RWPE1 (cell line): ENCODE results near the gene MYL10.

ENCODE experiments used
- CTCF ChIA-PET: fragments of 350-600 bp; sonication (Branson Sonifier 250); formaldehyde crosslinking; extraction: SDS; loops from one replicate; lab custom pipeline; 2021; lab: Yijun Ruan, JAX
- POLR2A ChIA-PET: fragments of 400-600 bp; formaldehyde crosslinking; extraction: SDS; loops from one replicate; lab custom pipeline; 2020; ENCODE audit warnings: antibody characterized with exemption; ENCODE audit not compliant: low non-redundant PET; lab: Yijun Ruan, JAX
- DNase-seq: peaks from one replicate; pipeline ENCODE4 v3.0.0; 2012; ENCODE audit warnings: low spot score
- H3K27ac ChIP-seq: fragments of 450-650 bp; 2 replicates; pipeline ENCODE4 v1.5.1; 2017
- TF ChIP-seq, protein P1 (sequence below): fragments of 450-650 bp; conservative IDR thresholded peaks from 2 replicates; pipeline ENCODE4 v1.5.1; 2017; ENCODE audit warnings: low read depth, mild to moderate bottlenecking

The MYL10 gene

DNA sequence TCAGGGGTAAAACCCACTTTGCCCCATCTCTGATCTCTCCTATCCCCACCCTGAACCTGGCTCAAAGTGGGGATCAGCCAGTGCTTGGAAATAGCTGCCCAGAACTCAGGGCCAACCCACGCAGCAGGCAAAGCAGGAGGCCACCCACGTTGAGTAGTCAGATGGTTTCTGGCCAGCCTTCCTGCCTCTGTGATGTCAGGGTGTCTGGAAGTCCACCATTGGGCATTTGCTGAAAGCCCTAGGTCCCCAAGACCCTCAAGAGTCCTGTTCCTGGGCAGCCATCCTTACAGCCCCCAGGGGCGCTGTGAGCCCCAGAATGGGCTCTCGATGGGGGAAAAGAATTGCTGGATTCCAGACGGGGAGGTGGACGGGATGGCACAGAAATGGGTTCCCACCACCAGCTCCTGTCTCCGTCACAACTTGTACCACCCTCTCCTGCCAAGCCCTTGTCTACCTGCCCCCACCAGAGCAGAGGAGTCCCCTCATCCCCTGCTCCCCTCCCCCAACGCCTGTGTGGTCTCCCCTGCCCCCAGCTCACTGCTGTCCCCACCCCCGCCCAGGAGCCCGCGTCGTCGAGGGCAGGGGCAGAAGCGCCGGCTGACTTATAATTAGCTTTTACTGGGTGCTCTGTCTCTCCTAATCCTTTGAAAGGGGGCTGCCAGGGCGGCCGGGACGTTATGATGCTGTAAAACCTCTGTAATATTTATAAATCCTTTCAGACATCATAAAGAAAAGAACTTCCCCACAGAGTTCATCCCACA lies 3.9 kb downstream of the MYL10 start:
- POLR2A ChIA-PET = interaction anchor here (0.6 kb wide), 1 partner anchor 95 kb away, joined by 3 read pairs; no protein-coding TSS in a partner anchor
- DNase-seq = no peak
- peak overlapping the region; percentile 9; the same call in 1 of the 2 replicates for H3K27ac ChIP-seq
- TF ChIP-seq, protein P1, sequence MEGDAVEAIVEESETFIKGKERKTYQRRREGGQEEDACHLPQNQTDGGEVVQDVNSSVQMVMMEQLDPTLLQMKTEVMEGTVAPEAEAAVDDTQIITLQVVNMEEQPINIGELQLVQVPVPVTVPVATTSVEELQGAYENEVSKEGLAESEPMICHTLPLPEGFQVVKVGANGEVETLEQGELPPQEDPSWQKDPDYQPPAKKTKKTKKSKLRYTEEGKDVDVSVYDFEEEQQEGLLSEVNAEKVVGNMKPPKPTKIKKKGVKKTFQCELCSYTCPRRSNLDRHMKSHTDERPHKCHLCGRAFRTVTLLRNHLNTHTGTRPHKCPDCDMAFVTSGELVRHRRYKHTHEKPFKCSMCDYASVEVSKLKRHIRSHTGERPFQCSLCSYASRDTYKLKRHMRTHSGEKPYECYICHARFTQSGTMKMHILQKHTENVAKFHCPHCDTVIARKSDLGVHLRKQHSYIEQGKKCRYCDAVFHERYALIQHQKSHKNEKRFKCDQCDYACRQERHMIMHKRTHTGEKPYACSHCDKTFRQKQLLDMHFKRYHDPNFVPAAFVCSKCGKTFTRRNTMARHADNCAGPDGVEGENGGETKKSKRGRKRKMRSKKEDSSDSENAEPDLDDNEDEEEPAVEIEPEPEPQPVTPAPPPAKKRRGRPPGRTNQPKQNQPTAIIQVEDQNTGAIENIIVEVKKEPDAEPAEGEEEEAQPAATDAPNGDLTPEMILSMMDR = no peak
- CTCF ChIA-PET = no interaction called here

DNA sequence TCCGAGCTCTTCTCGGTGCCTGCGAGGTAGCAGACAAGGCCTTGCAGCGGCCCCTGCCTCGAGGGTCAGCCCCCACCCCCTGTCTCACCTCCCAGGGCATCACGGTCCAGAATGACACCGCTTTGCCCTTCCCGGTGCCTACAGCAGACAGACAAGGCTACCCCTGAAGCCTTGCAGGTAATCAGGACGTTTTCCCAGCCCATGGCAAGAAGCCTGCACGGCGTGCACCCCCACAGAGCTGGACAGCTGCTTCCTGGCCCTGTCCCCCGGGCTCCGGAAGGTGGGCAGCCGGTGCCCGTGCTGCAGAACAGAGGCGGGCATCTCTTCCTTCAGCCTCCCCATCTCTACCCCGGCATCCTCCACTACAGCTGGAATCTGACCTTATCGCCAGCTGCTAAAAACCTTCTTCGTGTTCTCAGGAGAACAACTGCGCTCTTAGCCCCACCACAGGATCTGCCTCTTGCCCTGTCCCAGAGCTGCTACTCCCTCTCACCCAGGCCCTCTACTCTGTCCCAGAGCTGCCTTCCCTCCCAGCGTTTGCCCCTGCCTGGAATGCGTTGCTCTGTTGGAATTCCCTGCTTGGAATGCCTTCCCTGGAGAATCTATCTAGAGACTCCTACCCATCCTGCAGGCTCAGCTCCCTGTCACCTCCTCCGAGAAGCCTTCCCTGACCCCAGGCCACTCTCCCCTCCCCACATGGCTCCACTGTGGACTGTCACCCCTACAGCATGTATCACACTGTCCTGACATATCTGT lies 4.7 kb downstream of the MYL10 start:
- ChIA-PET CTCF (no interaction called here), POLR2A (interaction anchor here (0.6 kb wide), 1 partner anchor 96 kb away, joined by 3 read pairs; no protein-coding TSS in a partner anchor)
- TF ChIP-seq, protein P1 = no peak
- peak overlapping the region; percentile 0; the same call in 1 of the 2 replicates for H3K27ac ChIP-seq
- DNase-seq = no peak

DNA sequence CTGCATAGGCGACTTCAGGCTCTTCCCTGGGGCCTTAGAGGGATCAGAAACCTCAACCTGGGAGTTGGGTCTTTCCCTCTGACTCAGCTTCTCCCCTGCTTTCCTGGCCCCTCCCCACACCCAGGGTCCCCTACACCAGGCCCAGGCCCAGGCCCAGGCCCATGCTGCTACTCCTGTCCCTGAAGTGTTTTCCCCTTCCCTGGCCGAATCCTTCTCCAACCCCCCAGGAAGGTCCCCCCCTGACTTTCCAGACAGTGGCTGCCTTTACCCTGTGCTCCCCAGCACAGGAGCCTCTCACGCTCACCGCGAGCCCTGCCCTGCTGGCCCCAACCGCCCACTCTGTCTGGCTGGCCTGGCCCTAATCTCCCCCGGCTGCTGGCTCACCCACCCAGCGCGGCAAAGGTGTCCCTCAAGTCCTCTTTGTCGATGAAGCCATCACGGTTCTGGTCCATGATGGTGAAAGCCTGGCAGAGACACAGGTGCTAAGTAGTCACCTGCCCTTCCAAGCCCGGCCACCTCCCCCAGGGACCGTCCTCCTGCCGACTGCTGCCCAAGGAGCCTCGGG lies 6.4 kb downstream of the MYL10 start:
- DNase-seq = no peak
- TF ChIP-seq, protein P1 = no peak
- H3K27ac ChIP-seq = no peak overlapping the region; the same call in 1 of the 2 replicates
- ChIA-PET CTCF (no interaction called here), POLR2A (no interaction called here)

DNA sequence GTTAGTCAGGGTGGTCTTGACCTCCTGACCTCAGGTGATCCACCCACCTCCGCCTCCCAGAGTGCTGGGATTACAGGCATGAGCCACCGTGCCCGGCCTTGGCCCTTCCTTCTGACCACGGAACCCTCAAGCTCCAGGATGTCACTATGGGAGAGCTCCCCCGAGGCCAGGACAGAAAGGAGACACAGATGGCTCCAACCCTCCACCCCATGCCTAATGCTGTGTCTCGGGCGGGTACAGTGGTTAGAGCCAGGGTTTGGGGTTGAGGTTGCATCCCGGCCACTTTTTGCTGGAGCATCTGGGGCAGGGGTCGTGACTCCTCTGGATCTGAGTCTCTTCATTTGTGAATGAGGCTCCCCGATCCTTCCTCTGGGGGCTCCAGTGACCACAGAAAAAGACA lies 8.1 kb downstream of the MYL10 start:
- no peak overlapping the region for H3K27ac ChIP-seq
- ChIA-PET CTCF (interaction anchor here (0.6 kb wide), 1 partner anchor 71 kb away, joined by 3 read pairs; no protein-coding TSS in a partner anchor), POLR2A (no interaction called here)
- TF ChIP-seq, protein P1 = no peak
- no peak for DNase-seq

DNA sequence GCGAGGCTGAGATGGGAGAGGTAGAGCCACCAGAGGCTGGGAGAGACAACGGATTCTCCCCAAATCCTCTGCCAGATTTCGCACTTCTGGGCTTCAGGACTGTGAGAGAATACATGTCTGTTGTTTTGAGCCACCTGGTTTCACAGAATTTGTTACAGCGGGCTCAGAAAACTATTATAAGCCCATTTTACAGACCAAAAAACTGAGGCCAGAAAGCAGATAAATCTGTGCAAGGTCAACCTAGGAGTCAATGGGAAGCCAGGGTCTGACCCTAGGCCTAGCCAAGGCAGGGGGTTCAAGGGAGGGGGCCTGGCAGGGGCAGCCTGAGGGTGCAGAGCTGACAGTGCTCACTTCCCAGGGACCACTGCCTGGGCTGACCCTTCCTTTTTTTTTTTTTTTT lies 8.7 kb downstream of the MYL10 start:
- H3K27ac ChIP-seq = no peak overlapping the region
- no peak for DNase-seq
- POLR2A ChIA-PET = no interaction called here
- CTCF ChIA-PET = interaction anchor here (0.6 kb wide), 2 partner anchors 72 to 159 kb away, joined by 3 read pairs; no protein-coding TSS in a partner anchor
- TF ChIP-seq, protein P1 = no peak

DNA sequence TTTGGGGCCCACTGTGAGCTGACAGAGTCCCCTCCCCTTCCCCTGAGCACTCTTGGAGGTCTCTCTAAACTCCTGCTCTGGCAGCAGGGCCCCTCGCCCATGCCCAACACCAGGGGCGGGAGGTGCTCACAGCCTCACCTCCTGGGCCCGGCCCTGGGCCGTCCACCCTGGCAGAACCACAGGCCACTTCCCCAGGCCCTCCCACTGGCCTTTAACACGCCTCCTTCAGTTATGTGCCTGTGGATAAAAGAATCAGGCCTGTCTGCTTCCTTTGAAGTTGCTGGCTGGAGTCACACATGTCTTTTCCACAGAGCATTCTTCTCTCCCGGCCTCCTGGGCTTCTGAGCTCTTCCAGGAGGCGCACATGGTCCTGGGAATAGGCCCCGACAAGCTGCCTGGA lies 10.2 kb downstream of the MYL10 start:
- no peak for DNase-seq

More for the DNA sequence above, 10.2 kb downstream of the MYL10 start:
- TF ChIP-seq, protein P1 = no peak
- H3K27ac ChIP-seq = peak overlapping the region; percentile 50
- ChIA-PET CTCF (interaction anchor here (0.6 kb wide), 1 partner anchor 172 kb away, joined by 4 read pairs; no protein-coding TSS in a partner anchor), POLR2A (no interaction called here)
